Breast epithelium (tissue), 4 donors: ENCODE results near the gene BNC2. TPM values are rescaled to one million over a fixed set of nuclear protein-coding genes. Genes with fewer than 3 reads are reported as not detected.

ENCODE experiments used
- DNase-seq, 2 donors: peaks; one replicate each; pipeline ENCODE4 v3.0.0-alpha.2; 2019; ENCODE audit warnings: low spot score in 2 of 2
- H3K27ac ChIP-seq, 2 donors: fragments of 200-600 bp; sonication (generic) in 1 of 2; one replicate each; pipeline ENCODE4 v1.5.1; 2016 to 2019; ENCODE audit warnings: mild to moderate bottlenecking in 1 of 2
- H3K27me3 ChIP-seq, 2 donors: fragments of 200-600 bp; sonication (generic) in 1 of 2; one replicate each; pipeline versions ENCODE4 v1.5.1 to v1.6.0; 2017 to 2019; ENCODE audit warnings: control low read depth in 1 of 2, mild to moderate bottlenecking in 1 of 2
- H3K36me3 ChIP-seq: fragments of 200-600 bp; one replicate; pipeline ENCODE4 v1.5.1; 2019
- H3K4me1 ChIP-seq, 2 donors: fragments of 200-600 bp; sonication (generic); one replicate each; pipeline ENCODE4 v1.5.1; 2016 to 2019; ENCODE audit warnings: control low read depth in 1 of 2
- H3K4me3 ChIP-seq, 3 donors: fragments of 200-600 bp; sonication (generic); 1 replicate in 2 of 3; 2 replicates in 1 of 3; pipeline ENCODE4 v1.5.1; 2016 to 2019; ENCODE audit warnings: mild to moderate bottlenecking in 3 of 3, moderate library complexity in 2 of 3
- H3K9me3 ChIP-seq, 2 donors: fragments of 200-600 bp; sonication (generic) in 1 of 2; one replicate each; pipeline ENCODE4 v1.5.1; 2016 to 2019; ENCODE audit warnings: control low read depth in 1 of 2
- POLR2A ChIP-seq: fragments of 450-650 bp; IDR thresholded peaks from one replicate; pipeline ENCODE4 v1.6.1; 2016; ENCODE audit warnings: antibody characterized with exemption, mild to moderate bottlenecking, moderate library complexity
- POLR2AphosphoS5 ChIP-seq, 3 donors: sonication (generic); formaldehyde crosslinking; IDR thresholded peaks; one replicate each; pipeline ENCODE4 v1.6.1; 2017; ENCODE audit warnings: antibody characterized with exemption in 3 of 3
- intact Hi-C: fragments of 100-400 bp; cut with DNase I; formaldehyde crosslinking; loops from one replicate; pipeline ENCODE4 v1.15.1; 2023; ENCODE audit warnings: low total_unique reads
- total RNA-seq, 3 donors: library from RNA; depleted of rRNA; stranded (reverse); fragments of >200 nt; gene quantifications; one replicate each; pipeline ENCODE4 v1.1.0, GENCODE V29; 2016
- TF ChIP-seq, protein P1 (sequence below), 3 donors: fragments of 450-650 bp; IDR thresholded peaks; one replicate each; pipeline ENCODE4 v1.5.1; 2016 to 2017; ENCODE audit warnings: antibody characterized with exemption in 3 of 3, mild to moderate bottlenecking in 3 of 3, moderate library complexity in 3 of 3

BNC2 gene
- total RNA-seq, 3 donors from 2014 or later, result 15.8 to 21.1 (median 17.0) TPM

DNA sequence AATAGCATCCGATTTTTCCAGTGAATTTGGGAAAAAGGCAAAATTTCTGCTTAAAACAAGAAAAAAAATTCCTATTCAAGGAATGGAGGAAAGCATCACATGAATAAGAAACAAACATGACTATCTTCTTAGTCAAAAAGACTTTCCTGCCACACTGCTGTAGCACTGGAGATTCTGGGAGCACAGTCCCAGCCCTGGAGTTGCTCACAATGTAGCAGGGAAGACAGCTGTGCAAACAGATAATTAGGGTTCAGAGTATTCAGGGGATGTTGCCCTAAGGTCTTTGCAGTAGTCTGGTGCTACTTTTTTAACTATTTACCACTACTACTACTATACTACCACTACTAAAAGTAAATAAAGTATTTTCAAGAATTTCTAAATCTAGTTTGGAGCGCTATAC lies 86.5 kb downstream of the BNC2 start:
- Histone ChIP-seq H3K36me3 (no peaks in the 10 kb centered on the region), H3K27me3 (no peaks in the 10 kb centered on the region), H3K4me1 (no peaks in the 10 kb centered on the region), H3K4me3 (no peak overlapping the region), H3K9me3 (no peaks in the 10 kb centered on the region), H3K27ac (no peak overlapping the region)
- TF ChIP-seq POLR2A (no peak), POLR2AphosphoS5 (IDR thresholded peaks at IDR 0.05) (no peak)
- TF ChIP-seq, protein P1, sequence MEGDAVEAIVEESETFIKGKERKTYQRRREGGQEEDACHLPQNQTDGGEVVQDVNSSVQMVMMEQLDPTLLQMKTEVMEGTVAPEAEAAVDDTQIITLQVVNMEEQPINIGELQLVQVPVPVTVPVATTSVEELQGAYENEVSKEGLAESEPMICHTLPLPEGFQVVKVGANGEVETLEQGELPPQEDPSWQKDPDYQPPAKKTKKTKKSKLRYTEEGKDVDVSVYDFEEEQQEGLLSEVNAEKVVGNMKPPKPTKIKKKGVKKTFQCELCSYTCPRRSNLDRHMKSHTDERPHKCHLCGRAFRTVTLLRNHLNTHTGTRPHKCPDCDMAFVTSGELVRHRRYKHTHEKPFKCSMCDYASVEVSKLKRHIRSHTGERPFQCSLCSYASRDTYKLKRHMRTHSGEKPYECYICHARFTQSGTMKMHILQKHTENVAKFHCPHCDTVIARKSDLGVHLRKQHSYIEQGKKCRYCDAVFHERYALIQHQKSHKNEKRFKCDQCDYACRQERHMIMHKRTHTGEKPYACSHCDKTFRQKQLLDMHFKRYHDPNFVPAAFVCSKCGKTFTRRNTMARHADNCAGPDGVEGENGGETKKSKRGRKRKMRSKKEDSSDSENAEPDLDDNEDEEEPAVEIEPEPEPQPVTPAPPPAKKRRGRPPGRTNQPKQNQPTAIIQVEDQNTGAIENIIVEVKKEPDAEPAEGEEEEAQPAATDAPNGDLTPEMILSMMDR (IDR thresholded peaks at IDR 0.05), result no peak
- DNase-seq, result no peak
- intact Hi-C loops, result no loop called here

GRCh38 chr9:16782490-16782889 lies 88.0 kb downstream of the BNC2 start:
- no peaks in the 10 kb centered on the region for H3K9me3 ChIP-seq
- H3K27ac ChIP-seq, result no peak overlapping the region
- no peaks in the 10 kb centered on the region for H3K27me3 ChIP-seq
- TF ChIP-seq, protein P1 (IDR thresholded peaks at IDR 0.05), result no peak
- TF ChIP-seq POLR2A (no peak), POLR2AphosphoS5 (IDR thresholded peaks at IDR 0.05) (no peak)
- H3K36me3 ChIP-seq, result no peaks in the 10 kb centered on the region
- DNase-seq, result no peak
- H3K4me3 ChIP-seq, result no peak overlapping the region
- no peaks in the 10 kb centered on the region for H3K4me1 ChIP-seq
- intact Hi-C loops, result no loop called here

- no peak for DNase-seq
- Histone ChIP-seq H3K9me3 (no peaks in the 10 kb centered on the region), H3K36me3 (no peaks in the 10 kb centered on the region), H3K27me3 (no peaks in the 10 kb centered on the region), H3K27ac (no peak overlapping the region), H3K4me3 (no peak overlapping the region), H3K4me1 (no peaks in the 10 kb centered on the region)
- TF ChIP-seq POLR2A (no peak), POLR2AphosphoS5 (IDR thresholded peaks at IDR 0.05) (no peak)
- TF ChIP-seq, protein P1 (IDR thresholded peaks at IDR 0.05), result no peak
- intact Hi-C loops, result no loop called here
Measured at GRCh38 chr9:16775330-16775729, 95.1 kb downstream of the BNC2 start.

- no peak for DNase-seq
- intact Hi-C loops, result loop anchor here (5.0 kb wide), 1 partner anchor 144 kb away; no protein-coding TSS in a partner anchor
- H3K4me3 ChIP-seq, result no peak overlapping the region
Measured at GRCh38 chr9:16773617-16774016, 96.9 kb downstream of the BNC2 start.

DNA sequence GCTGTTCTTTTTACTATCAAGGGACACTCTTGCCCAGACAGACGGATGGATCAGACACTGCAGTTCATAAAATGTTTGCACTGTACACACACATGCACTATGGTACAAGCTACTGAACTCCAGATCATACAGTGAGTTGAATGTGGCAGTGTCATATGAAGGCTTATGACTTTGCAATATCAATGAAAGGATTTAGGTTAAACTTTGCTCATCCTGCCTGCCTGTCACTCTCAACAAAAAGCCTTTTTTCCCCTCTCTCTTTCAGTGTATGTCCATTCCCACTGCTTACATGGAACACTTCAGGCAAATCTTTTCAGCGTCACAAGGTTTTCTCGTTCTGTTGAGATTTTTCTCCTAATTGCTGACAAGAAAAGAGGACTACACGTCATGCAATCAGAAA lies 97.4 kb downstream of the BNC2 start:
- no peak for DNase-seq
- TF ChIP-seq, protein P1 (IDR thresholded peaks at IDR 0.05), result no peak
- TF ChIP-seq POLR2AphosphoS5 (IDR thresholded peaks at IDR 0.05) (no peak), POLR2A (no peak)
- Histone ChIP-seq H3K27ac (no peak overlapping the region), H3K4me1 (no peaks in the 10 kb centered on the region), H3K9me3 (no peaks in the 10 kb centered on the region), H3K36me3 (no peaks in the 10 kb centered on the region), H3K27me3 (no peaks in the 10 kb centered on the region), H3K4me3 (no peak overlapping the region)
- intact Hi-C loops, result loop anchor here (5.0 kb wide), 1 partner anchor 144 kb away; no protein-coding TSS in a partner anchor

More at GRCh38 chr9:16773617-16774016, 96.9 kb downstream of the BNC2 start:
- Histone ChIP-seq H3K36me3 (no peaks in the 10 kb centered on the region), H3K27ac (no peak overlapping the region), H3K4me1 (no peaks in the 10 kb centered on the region), H3K27me3 (no peaks in the 10 kb centered on the region), H3K9me3 (no peaks in the 10 kb centered on the region)
- TF ChIP-seq POLR2A (no peak), POLR2AphosphoS5 (IDR thresholded peaks at IDR 0.05) (no peak)
- TF ChIP-seq, protein P1 (IDR thresholded peaks at IDR 0.05), result no peak
